IMR-90 (cell line): ENCODE data around the gene TMEM181. TPM values are rescaled to one million over a fixed set of nuclear protein-coding genes. Genes with fewer than 3 reads are reported as not detected.

ENCODE experiments used
- ATAC-seq: fragments of 200-7000 bp; cut with Tn5 transposase; 2 replicates; pipeline ENCODE4 v1.9.1; 2020; ENCODE audit warnings: low read depth, mild to moderate bottlenecking, moderate library complexity
- BruUV-seq: library from RNA; stranded (reverse); fragments of 400-500 nt; replicated peaks from 2 replicates; lab custom pipeline; 2021; lab: Mats Ljungman, UMichigan
- CTCF ChIA-PET: fragments of 300-600 bp; formaldehyde crosslinking; extraction: SDS; loops from one replicate; lab custom pipeline; 2021; ENCODE audit warnings: antibody characterized with exemption; lab: Yijun Ruan, JAX
- POLR2A ChIA-PET: fragments of 300-600 bp; sonication (Branson Sonifier 250); formaldehyde crosslinking; loops from one replicate; lab custom pipeline; 2022; ENCODE audit warnings: antibody characterized with exemption; ENCODE audit not compliant: unreplicated experiment; lab: Charles Lee
- DNase-seq: peaks from one replicate; pipeline ENCODE4 v3.0.0; 2013
- H2AFZ ChIP-seq: replicated peaks from 2 replicates; pipeline ENCODE3; 2013; ENCODE audit warnings: low read length, mild to moderate bottlenecking; ENCODE audit not compliant: poor library complexity
- H2AK5ac ChIP-seq: 2 replicates; pipeline ENCODE4 v1.6.1; 2013; ENCODE audit warnings: low read depth, low read length, inconsistent platforms
- H2AK9ac ChIP-seq: replicated peaks from 2 replicates; pipeline ENCODE3; 2013; ENCODE audit warnings: mild to moderate bottlenecking, low read depth, low read length, moderate library complexity; ENCODE audit not compliant: poor library complexity
- H2BK120ac ChIP-seq: 2 replicates; pipeline ENCODE4 v1.6.1; 2013; ENCODE audit warnings: low read depth, low read length, inconsistent platforms
- H2BK15ac ChIP-seq: 3 replicates; pipeline ENCODE4 v1.6.1; 2013; ENCODE audit warnings: low read depth, low read length, inconsistent platforms
- H2BK20ac ChIP-seq: 2 replicates; pipeline ENCODE4 v1.6.1; 2013; ENCODE audit warnings: low read depth, mild to moderate bottlenecking, inconsistent platforms, low read length, moderate library complexity
- H2BK5ac ChIP-seq: 2 replicates; pipeline ENCODE4 v1.6.1; 2013; ENCODE audit warnings: mild to moderate bottlenecking, low read depth, low read length, inconsistent platforms; ENCODE audit not compliant: poor library complexity, severe bottlenecking
- H3K14ac ChIP-seq: replicated peaks from 2 replicates; pipeline ENCODE4 v1.6.1; 2013; ENCODE audit warnings: low read depth, low read length, inconsistent platforms
- H3K18ac ChIP-seq: 2 replicates; pipeline ENCODE4 v1.6.1; 2013; ENCODE audit warnings: low read depth, low read length, control low read depth
- H3K23ac ChIP-seq: 2 replicates; pipeline ENCODE4 v1.6.1; 2013; ENCODE audit warnings: low read depth, low read length, inconsistent platforms
- H3K27ac ChIP-seq: 2 replicates; pipeline ENCODE4 v1.5.1; 2013; ENCODE audit warnings: mild to moderate bottlenecking, control low read depth, low read length; ENCODE audit not compliant: insufficient read depth
- H3K27me3 ChIP-seq: 2 replicates; pipeline ENCODE4 v1.6.1; 2013; ENCODE audit warnings: low read length; ENCODE audit not compliant: control insufficient read depth, insufficient read depth
- H3K36me3 ChIP-seq: 2 replicates; pipeline ENCODE4 v1.6.1; 2013; ENCODE audit warnings: low read length, mixed read lengths; ENCODE audit not compliant: control insufficient read depth, insufficient read depth
- H3K4ac ChIP-seq: 2 replicates; pipeline ENCODE4 v1.6.1; 2013; ENCODE audit warnings: low read depth, low read length, inconsistent platforms
- H3K4me1 ChIP-seq: 2 replicates; pipeline ENCODE4 v1.6.1; 2013; ENCODE audit warnings: low read length, mixed read lengths; ENCODE audit not compliant: control insufficient read depth, insufficient read depth
- H3K4me2 ChIP-seq: 2 replicates; pipeline ENCODE4 v1.6.1; 2013; ENCODE audit warnings: low read depth, mild to moderate bottlenecking, control low read depth, low read length, moderate library complexity
- H3K4me3 ChIP-seq: 2 replicates; pipeline ENCODE4 v1.5.1; 2013; ENCODE audit warnings: low read depth, mild to moderate bottlenecking, control low read depth, low read length, moderate library complexity; ENCODE audit not compliant: insufficient read depth
- H3K56ac ChIP-seq: 2 replicates; pipeline ENCODE4 v1.6.1; 2013; ENCODE audit warnings: low read length, inconsistent platforms; ENCODE audit not compliant: insufficient read depth; ENCODE audit errors: extremely low read depth
- H3K79me1 ChIP-seq, 2 experiments: 2 replicates each; pipeline ENCODE4 v1.6.1; 2013; ENCODE audit warnings: low read length in 2 of 2, inconsistent platforms in 1 of 2, low read depth in 1 of 2
- H3K9ac ChIP-seq: 2 replicates; pipeline ENCODE4 v1.6.1; 2013; ENCODE audit warnings: low read depth, low read length, control low read depth
- H3K9me1 ChIP-seq: 2 replicates; pipeline ENCODE4 v1.6.1; 2013; ENCODE audit warnings: low read length, inconsistent platforms; ENCODE audit not compliant: insufficient read depth
- H3K9me3 ChIP-seq: 2 replicates; pipeline ENCODE4 v1.6.1; 2013; ENCODE audit warnings: low read length; ENCODE audit not compliant: control insufficient read depth, insufficient read depth
- H4K20me1 ChIP-seq: 2 replicates; pipeline ENCODE4 v1.6.1; 2013; ENCODE audit warnings: low read length, inconsistent platforms; ENCODE audit not compliant: insufficient read depth
- H4K5ac ChIP-seq: 2 replicates; pipeline ENCODE4 v1.6.1; 2013; ENCODE audit warnings: mild to moderate bottlenecking, low read depth, low read length, control low read depth
- H4K8ac ChIP-seq, 2 experiments: 2 replicates each; pipeline ENCODE4 v1.6.1; 2013; ENCODE audit warnings: low read depth in 2 of 2, low read length in 2 of 2, control low read depth in 1 of 2, inconsistent platforms in 1 of 2
- H4K91ac ChIP-seq: 2 replicates; pipeline ENCODE4 v1.6.1; 2013; ENCODE audit warnings: low read depth, low read length, inconsistent platforms; ENCODE audit not compliant: insufficient read depth
- FOS ChIP-seq: fragments of 150-350 bp; IDR thresholded peaks from 2 replicates; pipeline ENCODE4 v1.6.1; 2016; ENCODE audit warnings: low read depth, low read length
- POLR2A ChIP-seq: IDR thresholded peaks from 2 replicates; pipeline ENCODE4 v1.6.1; 2012; ENCODE audit warnings: mild to moderate bottlenecking, low read depth, low read length
- WGBS, 2 experiments: methylation state at CpG; one replicate each; pipeline versions ENCODE4 v1.1.5 to v1.1.7; 2013; ENCODE audit warnings: missing lambda C conversion rate in 2 of 2; ENCODE audit not compliant: insufficient read length in 1 of 2; ENCODE audit errors: extremely low coverage in 2 of 2; 5-methylcytosine and 5-hydroxymethylcytosine counted together
- dilution Hi-C: fragments of 300-500 bp; cut with HindIII; formaldehyde crosslinking; loops from one replicate; pipeline ENCODE4 v1.14.3; 2018; ENCODE audit warnings: low sequenced_read_pairs; ENCODE audit not compliant: unreplicated experiment
- in situ Hi-C: fragments of 300-500 bp; cut with MboI; formaldehyde crosslinking; loops from 3 replicates; pipeline ENCODE4 v1.14.3; 2019; ENCODE audit warnings: low sequenced_read_pairs, inconsistent platforms, mixed read lengths
- intact Hi-C: fragments of 100-400 bp; cut with micrococcal nuclease; formaldehyde crosslinking; loops from 2 replicates; pipeline ENCODE4 v1.10.0; 2022
- polyA plus RNA-seq, 3 experiments: library from polyadenylated mRNA; depleted of rRNA; stranded (reverse); fragments of >200 nt; gene quantifications; 2 replicates each; pipeline ENCODE4 v1.2.3, GENCODE V29; 2012; ENCODE audit warnings: low replicate concordance in 1 of 3
- total RNA-seq: library from RNA; depleted of rRNA; stranded (reverse); fragments of >200 nt; gene quantifications from 2 replicates; pipeline ENCODE4 v1.2.3, GENCODE V29; 2012

TMEM181 gene
- total and polyA plus RNA-seq, 2 of the 4 experiments (the other 2 are of a cell fraction) = 22.8 to 27.8 TPM

DNA sequence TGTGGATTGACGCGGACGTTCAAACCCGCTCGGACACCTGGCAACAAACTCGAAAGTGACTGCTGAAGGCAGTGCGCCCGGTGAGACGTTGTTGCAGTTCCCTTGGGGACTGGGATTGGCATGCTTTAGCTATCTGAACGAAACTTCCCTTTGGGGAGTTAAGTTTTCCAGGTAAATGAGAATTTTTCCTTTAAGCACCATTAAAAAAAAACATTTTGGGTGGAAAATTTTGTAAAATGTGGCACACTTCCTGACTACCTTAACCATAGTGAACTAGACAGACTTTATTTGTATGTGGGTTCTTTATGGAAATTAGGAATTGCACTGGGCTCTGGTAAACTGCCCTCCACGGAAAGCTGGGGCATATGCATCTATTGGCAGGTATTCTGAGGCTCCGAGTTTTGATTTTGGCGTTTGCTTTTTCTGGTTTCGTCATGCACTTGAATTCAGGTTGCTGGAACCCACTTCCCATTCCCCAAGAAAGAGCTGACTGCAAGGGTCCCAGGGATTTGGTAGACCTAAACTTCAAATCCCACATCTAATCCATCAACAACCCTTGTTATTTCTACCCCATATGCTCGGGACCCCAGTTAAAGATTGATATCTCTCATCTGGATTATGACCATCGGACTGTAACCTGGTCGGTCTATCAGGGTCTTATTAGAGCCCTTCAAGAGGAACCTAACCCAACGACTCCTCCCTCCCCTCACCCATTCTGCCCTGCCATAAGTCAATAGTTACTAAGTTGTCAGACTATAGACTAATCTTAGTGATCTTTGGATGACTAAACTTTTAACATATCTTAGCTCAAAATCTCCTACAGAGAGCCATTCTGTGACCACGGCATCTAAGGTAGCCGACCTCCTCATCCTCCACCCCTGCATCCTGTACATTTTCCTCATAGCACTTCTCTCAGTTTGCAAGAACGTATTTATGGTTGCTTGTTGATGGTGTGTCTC lies 85.5 kb downstream of the TMEM181 start:
- no peaks in the 10 kb centered on the region for H3K9me3 ChIP-seq
- TSS peak; percentile 82 for BruUV-seq
- peak overlapping the region; percentile 43; the same call in 1 of the 2 replicates for H3K56ac ChIP-seq
- ChIA-PET POLR2A (no interaction called here), CTCF (interaction anchor here (0.6 to 2.3 kb wide), 3 partner anchors 46 to 98 kb away, joined by 3 to 9 read pairs (median 3); no protein-coding TSS in a partner anchor)
- peak overlapping the region; percentile 92 for H2AK5ac ChIP-seq
- H3K79me1 ChIP-seq = peaks cover 11 to 45% of the 10 kb centered on the region in 2 experiments
- DNase-seq (no peak), ATAC-seq (no peak)
- H2BK15ac ChIP-seq = peak overlapping the region; percentile 98
- peak overlapping the region; percentile 96 for H2AFZ ChIP-seq
- H3K4me1 ChIP-seq = peaks cover 29% of the 10 kb centered on the region
- peaks cover 17% of the 10 kb centered on the region for H4K20me1 ChIP-seq
- H2BK5ac ChIP-seq = peak overlapping the region; percentile 73
- peak overlapping the region; percentile 12 to 73 for H4K8ac ChIP-seq
- H2BK120ac ChIP-seq = peak overlapping the region; percentile 88
- H3K9ac ChIP-seq = peak overlapping the region; percentile 84
- in situ Hi-C loops (loop anchor here (25.0 kb wide), 1 partner anchor 1067 kb away; no protein-coding TSS in a partner anchor), dilution Hi-C loops (no loop called here), intact Hi-C loops (loop anchor here (2.0 kb wide), 1 partner anchor 45 kb away; no protein-coding TSS in a partner anchor)
- peak overlapping the region; percentile 95 for H3K4me3 ChIP-seq
- H3K27me3 ChIP-seq = no peaks in the 10 kb centered on the region
- peak overlapping the region; percentile 80 for H3K27ac ChIP-seq
- peak overlapping the region; percentile 85 for H3K23ac ChIP-seq
- H3K4ac ChIP-seq = peak overlapping the region; percentile 77
- H4K91ac ChIP-seq = peak overlapping the region; percentile 78
- H3K9me1 ChIP-seq = peaks cover 20% of the 10 kb centered on the region
- H4K5ac ChIP-seq = peak overlapping the region; percentile 50
- peak overlapping the region; percentile 76 for H3K18ac ChIP-seq
- peaks cover 3% of the 10 kb centered on the region for H3K36me3 ChIP-seq
- TF ChIP-seq FOS = no peak
- TF ChIP-seq POLR2A = peak; percentile 76
- 0% methylated on average over 6 of the region's 21 CpGs; no CpG with 5 or more reads in 1 of the 2 experiments for WGBS, 2 experiments
- H3K14ac ChIP-seq = peak overlapping the region; percentile 94
- peak overlapping the region; percentile 95 for H3K4me2 ChIP-seq
- H2BK20ac ChIP-seq = peak overlapping the region; percentile 81
- peak overlapping the region; percentile 99 for H2AK9ac ChIP-seq
